Activated T-cell treated with anti-CD3 and anti-CD28 coated beads, Interleukin-2, amount 50 U/mL, for 4 hours (primary cell): ENCODE results near the gene POLR1B. TPM values are rescaled to one million over a fixed set of nuclear protein-coding genes. Genes with fewer than 3 reads are reported as not detected.
"Not testable (repeated sequence)": the region's sequence is repeated elsewhere in the genome, so short reads cannot be mapped to it uniquely, and the experiment has no call there.

Experiments
- ATAC-seq, 2 donors: fragments of 200-7000 bp; cut with Tn5 transposase; one replicate each; pipeline ENCODE4 v1.10.0; 2021
- DNase-seq: peaks from one replicate; pipeline ENCODE4 v3.0.0-alpha.2; 2020
- H3K27me3 Mint-ChIP-seq: one replicate; pipeline ENCODE4 v1.8.0; 2021; ENCODE audit warnings: low read depth, mixed read lengths
- H3K36me3 Mint-ChIP-seq: one replicate; pipeline ENCODE4 v1.8.0; 2022; ENCODE audit warnings: mixed read lengths; ENCODE audit not compliant: insufficient read depth
- H3K4me1 Mint-ChIP-seq: one replicate; pipeline ENCODE4 v1.8.0; 2021; ENCODE audit warnings: low read depth, mixed read lengths
- H3K4me3 Mint-ChIP-seq: one replicate; pipeline ENCODE4 v1.8.0; 2021; ENCODE audit warnings: mild to moderate bottlenecking, moderate library complexity, mixed read lengths
- H3K9me3 Mint-ChIP-seq: one replicate; pipeline ENCODE4 v1.8.0; 2021; ENCODE audit warnings: mixed read lengths
- total RNA-seq, 3 donors: library from RNA; stranded (reverse); gene quantifications; one replicate each; pipeline ENCODE4 v1.2.1, GENCODE V29; 2021

POLR1B gene
- total RNA-seq, 3 donors from 2014 or later = 79.8 to 104 (median 89.8) TPM

DNA sequence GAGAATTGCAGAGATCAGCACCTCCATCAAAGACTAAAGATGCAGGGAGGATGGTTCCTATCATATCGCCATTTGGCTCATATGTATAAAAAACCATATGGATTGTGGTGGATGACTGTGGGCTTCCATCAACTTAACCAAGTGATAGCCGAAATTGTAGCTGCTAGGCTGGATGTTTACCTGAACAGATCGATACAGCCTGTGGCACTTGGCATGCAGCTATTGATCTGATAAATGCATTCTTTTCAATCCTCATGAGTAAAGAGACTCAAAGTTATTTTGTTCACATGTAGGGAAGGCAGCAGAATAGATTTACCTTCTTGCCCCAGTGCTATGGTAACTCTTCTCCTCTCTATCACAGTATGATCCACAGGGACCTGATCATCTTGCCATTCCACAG is 60.7 kb downstream of the POLR1B start:
- Mint-ChIP-seq H3K36me3 (no peaks in the 10 kb centered on the region), H3K9me3 (no peaks in the 10 kb centered on the region), H3K27me3 (no peaks in the 10 kb centered on the region), H3K4me3 (no peak overlapping the region), H3K4me1 (peaks cover 4% of the 10 kb centered on the region)
- no peak for DNase-seq
- no peak for ATAC-seq

DNA sequence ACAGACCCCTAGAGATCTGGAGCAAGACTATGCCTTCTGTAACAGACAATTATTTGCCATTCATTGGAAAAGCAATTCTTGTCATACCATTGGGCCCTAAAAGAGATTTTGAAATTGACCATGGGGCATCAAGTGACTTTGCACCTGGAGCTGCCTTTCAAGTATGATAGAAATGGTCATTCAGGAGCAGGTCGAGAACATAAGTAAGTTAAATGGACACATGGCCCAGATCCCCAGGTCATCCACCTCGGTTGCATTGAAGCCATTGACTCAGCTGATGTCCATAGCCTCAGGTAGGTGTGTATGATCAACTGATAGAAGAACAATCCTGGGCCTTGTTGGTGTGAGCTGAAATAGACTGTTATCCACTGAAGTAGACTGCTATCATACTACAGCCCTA is 61.5 kb downstream of the POLR1B start:
- Mint-ChIP-seq H3K4me1 (peaks cover 4% of the 10 kb centered on the region), H3K4me3 (no peak overlapping the region), H3K36me3 (no peaks in the 10 kb centered on the region), H3K9me3 (no peaks in the 10 kb centered on the region), H3K27me3 (no peaks in the 10 kb centered on the region)
- no peak for ATAC-seq
- DNase-seq = no peak

DNA sequence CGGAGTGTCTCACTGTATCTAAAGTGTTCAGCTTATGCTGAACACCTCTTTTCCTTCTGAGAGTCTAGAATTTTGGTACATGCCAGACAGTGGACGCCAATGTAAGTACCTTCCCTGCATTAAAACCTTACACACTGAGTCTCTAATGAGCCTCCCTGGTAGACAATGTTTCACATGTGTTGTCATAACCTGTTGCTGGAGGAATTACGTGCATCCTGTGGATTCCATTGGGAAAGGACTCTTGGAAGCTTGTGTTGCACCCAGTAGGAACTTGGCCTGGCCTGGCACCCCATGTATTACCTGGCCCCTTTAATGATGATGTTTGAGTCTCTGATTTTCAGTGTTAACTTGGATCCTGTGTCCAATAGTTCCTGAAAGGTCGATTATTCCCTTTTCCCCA is 62.7 kb downstream of the POLR1B start:
- Mint-ChIP-seq H3K4me3 (no peak overlapping the region), H3K9me3 (no peaks in the 10 kb centered on the region), H3K27me3 (no peaks in the 10 kb centered on the region), H3K4me1 (peaks cover 2% of the 10 kb centered on the region), H3K36me3 (no peaks in the 10 kb centered on the region)
- ATAC-seq (no peak), DNase-seq (no peak)

DNA sequence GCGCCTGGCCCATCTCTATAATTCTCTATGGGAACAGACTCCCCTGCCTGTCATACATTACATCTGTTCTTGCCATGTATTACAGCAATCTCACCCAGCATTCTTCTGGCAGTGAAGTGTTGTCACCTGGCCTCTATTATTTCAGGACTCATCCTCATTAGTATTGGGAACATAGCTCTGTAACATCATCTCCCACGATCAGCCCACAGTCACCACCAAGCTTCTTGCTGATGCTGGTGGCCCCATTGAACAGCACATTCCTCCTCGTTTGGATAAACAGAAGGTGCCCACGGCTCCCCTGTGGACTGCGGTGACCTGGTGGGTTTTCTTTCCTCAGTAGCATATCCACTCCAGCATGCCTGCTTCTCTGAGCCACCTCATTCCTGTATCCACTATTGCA is 63.7 kb downstream of the POLR1B start:
- H3K9me3 Mint-ChIP-seq = no peaks in the 10 kb centered on the region
- H3K27me3 Mint-ChIP-seq = no peaks in the 10 kb centered on the region
- DNase-seq (no peak), ATAC-seq (no peak)
- no peaks in the 10 kb centered on the region for H3K4me1 Mint-ChIP-seq
- no peaks in the 10 kb centered on the region for H3K36me3 Mint-ChIP-seq
- no peak overlapping the region for H3K4me3 Mint-ChIP-seq

DNA sequence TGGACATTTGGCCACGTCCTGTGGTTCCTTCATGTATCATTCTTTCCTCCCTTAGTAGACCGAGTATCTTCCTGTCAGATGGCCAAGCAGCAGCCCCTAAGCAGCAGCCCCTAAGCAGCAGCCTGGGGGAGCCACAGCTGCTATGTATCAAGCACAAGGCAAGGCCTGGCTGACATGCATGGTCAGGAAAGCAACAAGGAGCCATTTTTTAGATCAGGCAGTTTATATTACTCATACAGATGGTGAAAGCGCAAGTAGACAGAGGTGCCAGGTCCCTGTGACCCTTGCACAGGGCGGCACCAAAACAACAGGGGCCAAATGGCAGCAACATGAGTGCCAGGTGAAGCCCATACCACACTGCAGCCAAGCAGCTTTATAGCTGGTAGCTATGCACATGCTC is 64.3 kb downstream of the POLR1B start:
- Mint-ChIP-seq H3K36me3 (no peaks in the 10 kb centered on the region), H3K27me3 (no peaks in the 10 kb centered on the region), H3K9me3 (no peaks in the 10 kb centered on the region), H3K4me3 (no peak overlapping the region), H3K4me1 (no peaks in the 10 kb centered on the region)
- ATAC-seq = no peak
- DNase-seq = no peak

DNA sequence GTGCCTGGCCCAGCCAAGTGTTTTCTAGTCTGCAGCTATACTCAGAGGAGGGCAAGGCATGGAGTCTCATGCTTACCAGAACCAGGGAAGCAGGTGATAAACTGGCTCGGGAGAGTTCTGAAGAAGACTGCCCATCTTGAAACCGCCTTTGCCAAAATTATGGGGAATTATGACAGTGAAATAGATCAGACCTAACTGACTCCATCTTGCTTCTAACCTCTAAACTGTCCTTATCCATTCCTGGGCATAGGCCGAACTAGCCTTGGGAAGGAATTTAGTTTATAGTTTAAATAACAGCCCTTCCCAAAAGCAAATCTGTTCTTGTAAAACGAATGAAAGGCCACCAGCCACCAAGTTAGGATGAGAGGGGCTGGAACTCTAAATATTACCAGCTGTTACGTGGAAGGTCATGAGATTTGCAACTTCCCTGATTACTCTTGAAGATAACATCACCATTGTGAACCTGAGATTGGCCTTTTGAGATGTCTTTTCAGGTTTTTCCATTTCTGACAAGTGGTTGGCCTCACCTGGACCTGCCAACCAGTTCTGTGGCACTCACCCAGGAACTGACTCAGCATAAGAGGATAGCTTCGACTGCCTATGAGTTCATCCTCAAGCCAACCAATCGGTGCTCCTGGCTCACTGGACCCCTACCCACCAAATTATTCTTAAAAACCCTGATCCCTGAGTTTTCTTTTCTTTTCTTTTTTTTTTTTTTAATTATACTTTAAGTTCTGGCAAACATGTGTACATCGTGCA is 65.6 kb downstream of the POLR1B start:
- no peaks in the 10 kb centered on the region for H3K4me1 Mint-ChIP-seq
- H3K27me3 Mint-ChIP-seq = no peaks in the 10 kb centered on the region
- no peak overlapping the region for H3K4me3 Mint-ChIP-seq
- H3K36me3 Mint-ChIP-seq = no peaks in the 10 kb centered on the region
- H3K9me3 Mint-ChIP-seq = no peaks in the 10 kb centered on the region
- DNase-seq (no peak), ATAC-seq (no peak)

DNA sequence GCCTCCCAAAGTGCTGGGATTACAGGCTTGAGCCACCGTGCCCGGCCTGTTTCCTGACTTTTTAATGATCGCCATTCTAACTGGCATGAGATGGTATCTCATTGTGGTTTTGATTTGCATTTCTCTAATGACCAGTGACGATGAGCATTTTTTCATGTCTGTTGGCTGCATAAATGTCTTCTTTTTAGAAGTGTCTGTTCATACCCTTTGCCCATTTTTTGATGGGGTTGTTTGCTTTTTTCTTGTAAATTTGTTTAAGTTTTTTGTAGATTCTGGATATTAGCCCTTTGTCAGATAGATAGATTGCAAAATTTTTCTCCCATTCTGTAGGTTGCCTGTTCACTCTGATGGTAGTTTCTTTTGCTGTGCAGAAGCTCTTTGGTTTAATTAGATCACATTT is 67.1 kb downstream of the POLR1B start:
- not testable (repeated sequence) for ATAC-seq, H3K36me3 Mint-ChIP-seq

DNA sequence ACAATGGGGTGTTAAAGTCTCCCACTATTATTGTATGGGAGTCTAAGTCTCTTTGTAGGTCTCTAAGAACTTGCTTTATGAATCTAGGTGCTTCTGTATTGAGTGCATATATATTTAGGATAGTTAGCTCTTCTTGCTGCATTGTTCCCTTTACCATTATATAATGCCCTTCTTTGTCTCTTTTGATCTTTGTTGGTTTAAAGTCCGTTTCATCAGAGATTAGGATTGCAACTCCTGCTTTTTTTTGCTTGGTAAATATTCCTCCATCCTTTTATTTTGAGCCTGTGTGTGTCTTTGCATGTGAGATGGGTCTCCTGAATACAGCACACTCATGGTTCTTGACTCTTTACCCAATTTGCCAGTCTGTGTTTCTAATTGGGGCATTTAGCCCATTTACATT is 70.0 kb downstream of the POLR1B start:
- not testable (repeated sequence) for H3K9me3 Mint-ChIP-seq, H3K27me3 Mint-ChIP-seq, H3K4me1 Mint-ChIP-seq, DNase-seq, H3K4me3 Mint-ChIP-seq, H3K36me3 Mint-ChIP-seq, ATAC-seq

More for the DNA sequence above, 67.1 kb downstream of the POLR1B start:
- not testable (repeated sequence) for H3K4me1 Mint-ChIP-seq, H3K4me3 Mint-ChIP-seq, H3K9me3 Mint-ChIP-seq, H3K27me3 Mint-ChIP-seq, DNase-seq

DNA sequence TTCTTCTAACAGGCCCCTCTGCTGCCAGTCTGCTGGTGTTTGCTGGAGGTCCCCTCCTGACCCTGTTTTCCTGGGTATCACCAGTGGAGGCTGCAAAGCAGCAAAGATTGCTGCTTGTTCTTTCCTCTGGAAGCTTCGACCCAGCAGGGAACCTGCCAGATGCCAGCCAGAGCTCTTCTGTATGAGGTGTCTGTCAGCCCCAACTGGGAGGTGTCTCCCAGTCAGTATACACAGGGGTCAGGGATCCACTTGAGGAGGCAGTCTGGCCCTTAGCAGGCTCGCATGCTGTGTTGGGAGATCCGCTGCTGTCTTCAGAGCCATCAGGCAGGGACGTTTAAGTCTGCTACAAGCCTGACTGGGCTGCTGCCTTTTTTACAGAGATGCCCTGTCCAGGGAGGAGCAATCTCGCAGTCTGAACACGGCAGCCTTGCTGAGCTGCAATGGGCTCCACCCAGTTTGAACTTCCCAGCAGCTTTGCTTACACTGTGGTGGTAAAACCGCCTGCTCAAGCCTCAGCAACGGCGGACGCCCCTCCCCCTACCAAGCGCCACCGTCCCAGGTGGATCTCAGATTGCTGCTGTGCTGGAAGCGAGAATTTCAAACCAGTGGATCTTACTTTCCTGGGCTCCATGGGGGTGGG is 72.1 kb downstream of the POLR1B start:
- no peak for ATAC-seq
- Mint-ChIP-seq H3K9me3 (no peaks in the 10 kb centered on the region), H3K27me3 (no peaks in the 10 kb centered on the region), H3K36me3 (no peaks in the 10 kb centered on the region), H3K4me3 (no peak overlapping the region), H3K4me1 (no peaks in the 10 kb centered on the region)
- no peak for DNase-seq

DNA sequence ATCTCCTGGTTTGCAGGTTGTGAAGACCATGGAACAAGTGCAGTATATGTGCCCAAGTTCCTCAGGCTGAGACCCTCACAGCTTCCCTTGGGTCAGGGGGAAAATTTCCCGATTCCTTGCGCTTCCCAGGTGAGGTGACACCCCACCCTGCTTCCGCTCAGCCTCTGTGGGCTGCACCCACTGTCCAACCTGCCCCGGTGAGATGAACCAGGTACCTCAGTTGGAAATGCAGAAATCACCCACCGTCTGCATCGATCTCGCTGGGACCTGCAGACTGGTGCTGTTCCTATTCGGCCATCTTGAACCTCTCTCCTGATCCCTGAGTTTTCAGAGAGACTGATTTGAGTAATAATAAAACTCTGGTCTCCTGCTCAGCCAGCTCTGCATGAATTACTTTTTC is 72.8 kb downstream of the POLR1B start:
- H3K27me3 Mint-ChIP-seq = no peaks in the 10 kb centered on the region
- DNase-seq (no peak), ATAC-seq (no peak)
- H3K36me3 Mint-ChIP-seq = no peaks in the 10 kb centered on the region
- H3K4me1 Mint-ChIP-seq = no peaks in the 10 kb centered on the region
- no peak overlapping the region for H3K4me3 Mint-ChIP-seq
- no peaks in the 10 kb centered on the region for H3K9me3 Mint-ChIP-seq

DNA sequence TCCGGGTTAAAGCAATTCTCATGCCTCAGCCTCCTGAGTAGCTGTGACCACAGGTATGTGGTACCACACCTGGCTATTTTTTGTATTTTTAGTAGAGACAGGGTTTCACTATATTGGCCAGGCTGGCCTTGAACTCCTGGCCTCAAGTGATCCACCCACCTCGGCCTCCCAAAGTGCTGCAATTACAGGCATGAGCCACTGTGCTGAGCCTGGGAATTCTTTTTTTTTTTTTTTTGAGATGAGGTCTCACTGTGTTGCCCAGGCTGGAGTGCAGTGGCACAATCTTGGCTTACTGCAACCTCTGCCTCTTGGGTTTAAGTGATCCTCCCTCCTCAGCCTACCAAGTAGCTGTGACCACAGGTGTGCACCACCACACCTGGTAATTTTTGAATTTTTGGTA is 73.5 kb downstream of the POLR1B start:
- H3K9me3 Mint-ChIP-seq, H3K36me3 Mint-ChIP-seq, ATAC-seq, H3K4me3 Mint-ChIP-seq, H3K27me3 Mint-ChIP-seq, DNase-seq, H3K4me1 Mint-ChIP-seq: not testable (repeated sequence)

DNA sequence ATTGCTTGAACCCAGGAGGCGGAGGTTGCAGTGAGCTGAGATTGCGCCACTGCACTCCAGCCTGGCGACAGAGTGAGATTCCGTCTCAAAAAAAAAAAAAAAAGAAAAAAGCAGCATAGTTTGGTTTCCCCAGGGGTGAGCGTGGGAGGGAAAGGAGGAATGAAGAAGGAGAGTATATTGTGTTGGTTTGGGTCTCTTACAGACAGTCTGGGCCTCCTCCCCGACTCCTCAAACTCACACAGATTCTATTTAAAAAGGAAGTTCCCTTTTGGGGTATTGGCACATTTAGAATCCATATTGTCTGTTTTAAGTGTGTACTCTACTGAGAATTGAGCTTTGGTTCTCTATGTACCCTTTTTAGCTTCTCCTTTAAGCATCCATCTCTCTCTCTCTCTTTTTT is 76.1 kb downstream of the POLR1B start:
- no peaks in the 10 kb centered on the region for H3K27me3 Mint-ChIP-seq
- no peaks in the 10 kb centered on the region for H3K36me3 Mint-ChIP-seq
- DNase-seq = no peak
- ATAC-seq = no peak
- no peaks in the 10 kb centered on the region for H3K9me3 Mint-ChIP-seq
- no peaks in the 10 kb centered on the region for H3K4me1 Mint-ChIP-seq
- no peak overlapping the region for H3K4me3 Mint-ChIP-seq

DNA sequence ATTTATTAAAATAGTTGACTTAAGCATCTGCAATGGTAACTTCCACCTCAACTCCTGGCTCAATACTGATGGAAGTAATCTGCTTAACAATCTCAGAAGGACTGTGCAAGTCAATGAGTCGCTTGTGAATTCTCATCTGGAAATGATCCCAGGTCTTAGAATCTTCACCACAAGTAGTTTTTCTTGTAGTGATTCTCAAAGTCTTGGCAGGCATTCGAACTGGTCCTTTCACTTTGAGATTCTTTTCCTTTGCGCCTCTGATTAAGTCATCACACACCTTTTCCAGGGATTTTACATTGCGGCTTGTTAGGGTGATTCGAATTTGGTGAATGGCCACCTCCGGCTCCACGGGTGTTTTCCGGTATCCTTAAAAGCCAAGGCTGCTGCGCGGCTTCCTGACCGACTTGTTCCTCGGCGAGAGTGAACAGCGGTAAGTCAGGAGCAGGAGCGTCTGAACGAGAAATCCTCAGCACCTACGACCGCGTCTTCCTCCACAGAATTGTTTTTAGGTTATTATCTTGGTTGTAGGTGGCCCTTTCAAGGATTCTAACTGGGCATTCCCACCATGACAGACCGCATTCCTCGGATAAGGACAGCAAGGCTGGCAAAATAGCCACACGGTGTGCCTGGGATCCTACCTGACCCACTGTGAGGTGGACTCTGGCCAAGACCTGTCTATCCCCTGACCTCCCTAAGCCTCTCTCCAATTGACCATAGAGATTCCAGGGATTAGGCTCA is 79.7 kb downstream of the POLR1B start:
- ATAC-seq = no peak
- Mint-ChIP-seq H3K36me3 (no peaks in the 10 kb centered on the region), H3K27me3 (no peaks in the 10 kb centered on the region), H3K4me1 (peaks cover 29% of the 10 kb centered on the region), H3K4me3 (no peak overlapping the region), H3K9me3 (no peaks in the 10 kb centered on the region)
- no peak for DNase-seq

DNA sequence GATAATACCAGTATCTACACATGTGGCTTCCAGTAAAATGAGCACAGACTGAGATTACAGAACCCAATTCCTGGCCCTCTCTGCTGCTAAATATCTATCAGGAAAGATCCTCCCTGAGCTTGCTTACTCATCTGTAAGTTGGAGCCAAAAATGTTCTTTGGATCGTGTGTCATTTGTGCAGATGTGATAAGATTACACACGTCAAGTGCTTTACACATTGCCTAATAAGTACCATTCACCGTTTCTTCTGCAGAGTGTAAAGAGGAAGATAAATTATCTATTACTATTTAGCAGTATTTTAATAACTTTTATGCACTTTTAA is 80.2 kb downstream of the POLR1B start:
- H3K36me3 Mint-ChIP-seq = no peaks in the 10 kb centered on the region

More for the DNA sequence above, 80.2 kb downstream of the POLR1B start:
- Mint-ChIP-seq H3K4me1 (peaks cover 34% of the 10 kb centered on the region), H3K4me3 (no peak overlapping the region), H3K9me3 (no peaks in the 10 kb centered on the region), H3K27me3 (no peaks in the 10 kb centered on the region)
- ATAC-seq (no peak), DNase-seq (no peak)
